ENCODE measurements around the gene GCK. TPM values are rescaled to one million over a fixed set of nuclear protein-coding genes. Genes with fewer than 3 reads are reported as not detected.
A peak's percentile ranks its signal among the peaks of the same experiment; 100 is the strongest.

GCK gene
- total RNA-seq, 1 donor from 2014 or later: not detected

- Mint-ChIP-seq H3K27me3 (ENCODE audit: unreplicated experiment) (no peaks in the 10 kb centered on the region), H3K9me3 (ENCODE audit: unreplicated experiment) (no peaks in the 10 kb centered on the region), H3K36me3 (ENCODE audit: unreplicated experiment) (no peaks in the 10 kb centered on the region), H3K27ac (ENCODE audit: unreplicated experiment) (peak overlapping the region; percentile 4), H3K4me3 (ENCODE audit: unreplicated experiment) (no peak overlapping the region), H3K4me1 (ENCODE audit: unreplicated experiment) (peaks cover 59% of the 10 kb centered on the region)
- DNase-seq (ENCODE audit: extremely low spot score, unreplicated experiment): no peak
- TF ChIP-seq CTCF (IDR thresholded peaks at IDR 0.05): no peak
These were observed 92.8 kb downstream of the GCK start for GRCh38 chr7:44096326-44096881.

- Mint-ChIP-seq H3K4me1 (ENCODE audit: unreplicated experiment) (peaks cover 53% of the 10 kb centered on the region), H3K4me3 (ENCODE audit: unreplicated experiment) (no peak overlapping the region), H3K27ac (ENCODE audit: unreplicated experiment) (no peak overlapping the region), H3K9me3 (ENCODE audit: unreplicated experiment) (no peaks in the 10 kb centered on the region), H3K36me3 (ENCODE audit: unreplicated experiment) (no peaks in the 10 kb centered on the region), H3K27me3 (ENCODE audit: unreplicated experiment) (no peaks in the 10 kb centered on the region)
- no peak for TF ChIP-seq CTCF (IDR thresholded peaks at IDR 0.05)
- DNase-seq (ENCODE audit: extremely low spot score, unreplicated experiment): no peak
These were observed 93.5 kb downstream of the GCK start for GRCh38 chr7:44095781-44096180.

- no peak for TF ChIP-seq CTCF (IDR thresholded peaks at IDR 0.05)
- Mint-ChIP-seq H3K4me1 (ENCODE audit: unreplicated experiment) (peaks cover 49% of the 10 kb centered on the region), H3K27ac (ENCODE audit: unreplicated experiment) (no peak overlapping the region), H3K36me3 (ENCODE audit: unreplicated experiment) (no peaks in the 10 kb centered on the region), H3K9me3 (ENCODE audit: unreplicated experiment) (no peaks in the 10 kb centered on the region), H3K27me3 (ENCODE audit: unreplicated experiment) (no peaks in the 10 kb centered on the region), H3K4me3 (ENCODE audit: unreplicated experiment) (no peak overlapping the region)
- DNase-seq (ENCODE audit: extremely low spot score, unreplicated experiment): no peak
These were observed 94.2 kb downstream of the GCK start for GRCh38 chr7:44094883-44095592.

- Mint-ChIP-seq H3K27me3 (ENCODE audit: unreplicated experiment) (no peaks in the 10 kb centered on the region), H3K4me3 (ENCODE audit: unreplicated experiment) (no peak overlapping the region), H3K27ac (ENCODE audit: unreplicated experiment) (peak overlapping the region; percentile 32), H3K4me1 (ENCODE audit: unreplicated experiment) (peaks cover 46% of the 10 kb centered on the region), H3K36me3 (ENCODE audit: unreplicated experiment) (no peaks in the 10 kb centered on the region), H3K9me3 (ENCODE audit: unreplicated experiment) (no peaks in the 10 kb centered on the region)
- DNase-seq (ENCODE audit: extremely low spot score, unreplicated experiment): no peak
- TF ChIP-seq CTCF (IDR thresholded peaks at IDR 0.05): no peak
These were observed 94.9 kb downstream of the GCK start for GRCh38 chr7:44094365-44094764.

Other genes with a start within 250 kb of the GCK start
- not detected in 2 replicates for gene SPDYE1, start 191.5 kb downstream of the GCK start, total RNA-seq
- 94.5 and 106 TPM in 2 replicates for gene DBNL, start 144.7 kb downstream of the GCK start, total RNA-seq
- 0.97 TPM in 1 of 2 replicates, not detected in the other for gene PGAM2, start 123.9 kb downstream of the GCK start, total RNA-seq
- gene POLM, start 106.9 kb downstream of the GCK start, total RNA-seq: 29.3 and 31.9 TPM in 2 replicates
- 781 and 794 TPM in 2 replicates for gene AEBP1, start 85.1 kb downstream of the GCK start, total RNA-seq
- gene POLD2, start 65.9 kb downstream of the GCK start, total RNA-seq: 59.2 and 63.0 TPM in 2 replicates
- gene MYL7, start 48.1 kb downstream of the GCK start, total RNA-seq: not detected in 2 replicates
- 89.5 and 106 TPM in 2 replicates for gene YKT6, start 11.5 kb upstream of the GCK start, total RNA-seq
- not detected in 2 replicates for gene CAMK2B, start 136.2 kb upstream of the GCK start, total RNA-seq